ENCODE data around the gene OR10C1. TPM values are rescaled to one million over a fixed set of nuclear protein-coding genes. Genes with fewer than 3 reads are reported as not detected.

OR10C1 gene
- total RNA-seq, 4 donors from 2014 or later, result not detected

DNA sequence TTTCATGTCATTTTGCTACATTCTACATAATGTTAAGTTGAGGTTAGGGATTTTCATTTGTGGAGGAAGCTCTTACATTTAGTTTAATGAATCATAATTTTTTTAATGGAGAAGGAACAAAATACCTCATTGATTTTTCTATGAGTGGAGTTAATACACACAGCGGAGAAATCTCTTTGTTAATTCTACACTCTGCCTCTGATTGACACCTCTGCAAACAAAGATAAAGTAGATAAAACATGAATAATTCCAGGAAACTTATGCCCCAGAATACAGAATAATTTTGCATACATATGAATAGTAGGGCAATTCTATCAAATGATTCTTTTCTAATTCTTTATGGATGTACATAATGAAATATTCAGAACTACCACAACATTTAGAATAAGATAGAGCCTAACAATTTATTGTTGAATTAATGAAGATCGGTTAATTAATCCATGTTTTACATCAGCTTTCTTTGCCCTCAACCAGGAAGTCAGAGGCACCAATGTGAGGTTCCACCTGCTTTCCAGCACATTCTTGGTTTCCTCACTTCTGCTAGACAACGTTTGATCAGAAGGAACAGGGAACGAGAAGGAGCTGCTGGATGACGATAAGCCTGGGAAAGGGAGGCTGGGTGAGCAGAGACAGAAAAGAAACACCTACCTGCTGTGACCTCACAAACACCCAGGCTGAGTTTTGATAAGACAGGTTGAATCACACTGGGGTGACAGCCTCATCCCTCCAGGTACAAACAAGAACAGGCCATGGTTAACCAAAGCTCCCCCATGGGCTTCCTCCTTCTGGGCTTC is 22.1 kb downstream of the OR10C1 start:
- TF ChIP-seq, protein P1, sequence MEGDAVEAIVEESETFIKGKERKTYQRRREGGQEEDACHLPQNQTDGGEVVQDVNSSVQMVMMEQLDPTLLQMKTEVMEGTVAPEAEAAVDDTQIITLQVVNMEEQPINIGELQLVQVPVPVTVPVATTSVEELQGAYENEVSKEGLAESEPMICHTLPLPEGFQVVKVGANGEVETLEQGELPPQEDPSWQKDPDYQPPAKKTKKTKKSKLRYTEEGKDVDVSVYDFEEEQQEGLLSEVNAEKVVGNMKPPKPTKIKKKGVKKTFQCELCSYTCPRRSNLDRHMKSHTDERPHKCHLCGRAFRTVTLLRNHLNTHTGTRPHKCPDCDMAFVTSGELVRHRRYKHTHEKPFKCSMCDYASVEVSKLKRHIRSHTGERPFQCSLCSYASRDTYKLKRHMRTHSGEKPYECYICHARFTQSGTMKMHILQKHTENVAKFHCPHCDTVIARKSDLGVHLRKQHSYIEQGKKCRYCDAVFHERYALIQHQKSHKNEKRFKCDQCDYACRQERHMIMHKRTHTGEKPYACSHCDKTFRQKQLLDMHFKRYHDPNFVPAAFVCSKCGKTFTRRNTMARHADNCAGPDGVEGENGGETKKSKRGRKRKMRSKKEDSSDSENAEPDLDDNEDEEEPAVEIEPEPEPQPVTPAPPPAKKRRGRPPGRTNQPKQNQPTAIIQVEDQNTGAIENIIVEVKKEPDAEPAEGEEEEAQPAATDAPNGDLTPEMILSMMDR (IDR thresholded peaks at IDR 0.05; ENCODE audit: low read depth), result no peak

DNA sequence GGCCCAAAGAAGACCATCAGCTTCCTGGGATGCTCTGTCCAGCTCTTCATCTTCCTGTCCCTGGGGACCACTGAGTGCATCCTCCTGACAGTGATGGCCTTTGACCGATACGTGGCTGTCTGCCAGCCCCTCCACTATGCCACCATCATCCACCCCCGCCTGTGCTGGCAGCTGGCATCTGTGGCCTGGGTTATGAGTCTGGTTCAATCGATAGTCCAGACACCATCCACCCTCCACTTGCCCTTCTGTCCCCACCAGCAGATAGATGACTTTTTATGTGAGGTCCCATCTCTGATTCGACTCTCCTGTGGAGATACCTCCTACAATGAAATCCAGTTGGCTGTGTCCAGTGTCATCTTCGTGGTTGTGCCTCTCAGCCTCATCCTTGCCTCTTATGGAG is 22.9 kb downstream of the OR10C1 start:
- TF ChIP-seq, protein P1 (IDR thresholded peaks at IDR 0.05; ENCODE audit: low read depth), result no peak

DNA sequence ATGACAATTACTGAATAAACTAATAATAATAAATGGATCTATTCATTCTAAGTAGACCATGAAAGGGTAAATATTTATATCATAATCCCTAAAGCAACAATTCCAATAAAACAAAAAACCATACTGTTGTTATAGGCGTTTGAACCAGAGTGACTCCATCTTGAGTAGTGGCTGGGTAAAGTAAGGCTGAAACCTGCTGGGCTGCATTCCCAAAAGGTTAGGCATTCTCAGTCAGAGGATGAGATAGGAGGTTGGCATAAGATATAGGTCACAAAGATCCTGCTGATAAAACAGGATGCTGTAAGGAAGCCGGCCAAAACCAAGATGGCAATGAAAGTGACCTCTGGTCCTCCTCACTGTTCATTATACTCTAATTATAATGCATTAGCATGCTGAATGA is 26.2 kb downstream of the OR10C1 start:
- TF ChIP-seq, protein P1 (IDR thresholded peaks at IDR 0.05; ENCODE audit: low read depth), result no peak

DNA sequence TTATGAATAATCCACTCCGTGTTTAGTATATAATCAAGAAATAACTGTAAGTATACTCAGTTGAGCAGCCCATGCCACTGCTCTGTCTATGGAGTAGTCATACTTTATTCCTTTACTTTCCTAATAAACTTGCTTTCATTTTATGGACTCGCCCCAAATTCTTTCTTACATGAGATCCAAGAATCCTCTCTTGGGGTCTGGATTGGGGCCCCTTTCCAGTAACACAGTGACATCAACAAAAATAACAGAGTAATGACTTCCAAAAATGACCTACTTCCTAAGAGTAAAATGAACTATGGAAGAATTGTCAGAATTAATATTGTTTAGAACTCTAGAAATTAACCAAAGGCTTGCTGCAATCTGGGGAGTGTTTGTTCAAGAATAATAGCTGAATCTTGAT is 26.7 kb downstream of the OR10C1 start:
- TF ChIP-seq, protein P1 (IDR thresholded peaks at IDR 0.05; ENCODE audit: low read depth), result no peak

DNA sequence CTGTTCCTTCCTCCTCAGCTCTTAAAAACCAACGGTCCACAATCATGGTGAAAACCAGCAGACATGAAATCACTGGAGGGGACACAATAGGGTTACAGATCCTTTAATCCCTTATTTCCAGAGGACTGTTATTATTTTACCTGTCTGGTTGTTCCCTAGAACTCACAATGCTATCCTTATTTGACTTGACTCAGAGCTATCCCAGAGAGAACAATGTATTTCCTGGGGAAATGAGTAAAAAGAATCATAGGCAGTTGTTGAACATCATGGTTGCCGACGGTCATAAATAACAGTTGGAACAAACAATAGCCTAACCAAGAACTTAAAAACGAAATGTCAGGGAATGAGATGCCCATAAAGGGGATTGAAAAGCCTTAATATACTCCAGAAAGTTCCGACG is 27.1 kb downstream of the OR10C1 start:
- TF ChIP-seq, protein P1 (IDR thresholded peaks at IDR 0.05; ENCODE audit: low read depth), result no peak

DNA sequence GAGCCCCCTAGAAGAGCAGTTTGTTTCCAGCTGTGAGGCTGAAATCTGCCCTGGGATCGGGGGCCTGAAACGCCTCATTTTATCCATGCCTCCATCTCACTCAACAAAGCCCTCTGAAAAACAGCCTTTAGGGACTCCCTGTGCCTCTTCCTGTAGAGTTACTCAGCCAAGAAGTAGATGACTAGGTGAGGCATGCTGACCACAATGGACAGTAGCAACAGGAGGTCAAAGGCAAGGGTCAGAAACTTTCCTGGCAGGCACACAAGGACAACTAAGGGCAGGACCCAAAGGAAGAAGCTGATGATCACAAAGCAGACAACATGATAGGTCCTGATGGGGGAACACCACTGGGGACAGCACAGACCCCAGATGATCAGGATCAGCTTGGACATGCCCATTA is 35.9 kb downstream of the OR10C1 start:
- TF ChIP-seq, protein P1 (IDR thresholded peaks at IDR 0.05; ENCODE audit: low read depth), result no peak

DNA sequence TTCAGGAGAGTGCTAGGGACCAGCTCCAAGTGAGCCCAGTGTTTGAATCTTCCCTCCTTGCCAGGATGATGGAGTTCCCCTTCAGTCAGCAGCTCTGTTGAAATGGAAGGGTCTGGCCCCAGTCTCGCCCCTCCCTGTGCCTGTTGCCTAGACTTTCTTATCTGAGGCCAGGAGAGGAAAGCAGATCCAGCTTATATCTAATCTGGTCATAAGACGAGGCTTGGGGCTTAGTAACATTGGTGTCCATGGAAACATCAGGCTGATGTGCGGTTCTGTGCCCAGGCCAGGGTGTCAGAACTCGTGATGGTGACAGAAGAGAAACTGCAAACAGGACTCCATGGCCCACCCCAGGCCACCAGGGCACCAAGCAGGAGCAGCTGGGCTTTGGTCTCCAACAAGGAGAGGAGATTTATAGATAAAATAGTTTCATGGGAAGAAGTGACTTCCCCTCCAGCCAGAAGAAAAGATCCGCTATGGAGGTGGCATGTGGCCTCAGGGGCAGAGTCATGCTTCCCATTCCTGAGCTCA is 38.9 kb downstream of the OR10C1 start:
- TF ChIP-seq, protein P1 (IDR thresholded peaks at IDR 0.05; ENCODE audit: low read depth), result no peak
